H9 (cell line): ENCODE data around the gene AGL. TPM values are rescaled to one million over a fixed set of nuclear protein-coding genes. Genes with fewer than 3 reads are reported as not detected.

Experiments used
- DNase-seq: peaks from one replicate; pipeline ENCODE4 v3.0.0-alpha.2; 2017
- H2AFZ ChIP-seq: one replicate; pipeline ENCODE4 v1.6.1; 2013; ENCODE audit warnings: mild to moderate bottlenecking, low read length, control low read depth, moderate library complexity
- H2AK5ac ChIP-seq: 2 replicates; pipeline ENCODE4 v1.6.1; 2013; ENCODE audit warnings: low read length, control low read depth, mixed read lengths; ENCODE audit not compliant: insufficient read length
- H2BK120ac ChIP-seq: one replicate; pipeline ENCODE4 v1.6.1; 2013; ENCODE audit warnings: low read depth, mild to moderate bottlenecking, low read length, control low read depth, inconsistent platforms; ENCODE audit not compliant: poor library complexity, severe bottlenecking
- H2BK12ac ChIP-seq: 2 replicates; pipeline ENCODE4 v1.6.1; 2013; ENCODE audit warnings: low read length, control low read depth, mixed read lengths, low read depth; ENCODE audit not compliant: insufficient read length
- H2BK15ac ChIP-seq: 2 replicates; pipeline ENCODE4 v1.6.1; 2013; ENCODE audit warnings: low read depth, low read length, control low read depth
- H2BK20ac ChIP-seq: one replicate; pipeline ENCODE4 v1.6.1; 2013; ENCODE audit warnings: low read depth, mild to moderate bottlenecking, low read length, control low read depth, inconsistent platforms; ENCODE audit not compliant: poor library complexity, severe bottlenecking
- H2BK5ac ChIP-seq: 2 replicates; pipeline ENCODE4 v1.6.1; 2013; ENCODE audit warnings: low read length, control low read depth, mixed read lengths; ENCODE audit not compliant: insufficient read length
- H3K14ac ChIP-seq: 2 replicates; pipeline ENCODE4 v1.6.1; 2013; ENCODE audit warnings: low read length, control low read depth; ENCODE audit not compliant: insufficient read depth
- H3K18ac ChIP-seq: 2 replicates; pipeline ENCODE4 v1.6.1; 2013; ENCODE audit warnings: low read depth, mild to moderate bottlenecking, mixed read lengths, low read length, control low read depth; ENCODE audit not compliant: insufficient read length
- H3K23ac ChIP-seq: 2 replicates; pipeline ENCODE4 v1.6.1; 2013; ENCODE audit warnings: low read length, control low read depth, mixed read lengths, low read depth; ENCODE audit not compliant: insufficient read length
- H3K23me2 ChIP-seq: 2 replicates; pipeline ENCODE4 v1.6.1; 2013; ENCODE audit warnings: low read depth, mild to moderate bottlenecking, mixed read lengths, low read length, control low read depth; ENCODE audit not compliant: insufficient read length, poor library complexity, severe bottlenecking
- H3K27ac ChIP-seq: 2 replicates; pipeline ENCODE4 v1.5.1; 2013; ENCODE audit warnings: low read length, control low read depth, mixed read lengths, low read depth; ENCODE audit not compliant: insufficient read length
- H3K27me3 ChIP-seq: 2 replicates; pipeline ENCODE4 v1.6.1; 2013; ENCODE audit warnings: low read length, control low read depth, inconsistent platforms; ENCODE audit not compliant: insufficient read depth
- H3K4ac ChIP-seq: 2 replicates; pipeline ENCODE4 v1.6.1; 2013; ENCODE audit warnings: low read depth, mild to moderate bottlenecking, control low read depth, inconsistent platforms, low read length, moderate library complexity
- H3K4me1 ChIP-seq: 2 replicates; pipeline ENCODE4 v1.6.1; 2013; ENCODE audit warnings: low read length, control low read depth, inconsistent platforms; ENCODE audit not compliant: insufficient read depth
- H3K4me2 ChIP-seq: 2 replicates; pipeline ENCODE4 v1.6.1; 2013; ENCODE audit warnings: low read length, control low read depth, mixed read lengths; ENCODE audit not compliant: insufficient read length, insufficient read depth
- H3K56ac ChIP-seq: 2 replicates; pipeline ENCODE4 v1.6.1; 2013; ENCODE audit warnings: low read depth, mild to moderate bottlenecking, mixed read lengths, low read length, control low read depth; ENCODE audit not compliant: insufficient read length
- H3K79me1 ChIP-seq: 2 replicates; pipeline ENCODE4 v1.6.1; 2013; ENCODE audit warnings: low read depth, mild to moderate bottlenecking, moderate library complexity, low read length, control low read depth, inconsistent platforms; ENCODE audit not compliant: insufficient read depth, poor library complexity, severe bottlenecking
- H3K79me2 ChIP-seq: 2 replicates; pipeline ENCODE4 v1.6.1; 2013; ENCODE audit warnings: low read length, control low read depth, inconsistent platforms; ENCODE audit not compliant: insufficient read depth
- H3K9ac ChIP-seq: 2 replicates; pipeline ENCODE4 v1.6.1; 2013; ENCODE audit warnings: low read length, control low read depth, mixed read lengths; ENCODE audit not compliant: insufficient read length; ENCODE audit errors: extremely low read depth
- H3K9me3 ChIP-seq: one replicate; pipeline ENCODE4 v1.6.1; 2013; ENCODE audit warnings: low read depth, low read length, inconsistent platforms; ENCODE audit not compliant: control insufficient read depth
- H3T11ph ChIP-seq: one replicate; pipeline ENCODE4 v1.6.1; 2013; ENCODE audit warnings: mild to moderate bottlenecking, low read length, control low read depth, inconsistent platforms
- H4K20me1 ChIP-seq: one replicate; pipeline ENCODE4 v1.6.1; 2013; ENCODE audit not compliant: control insufficient read depth, insufficient read length, insufficient read depth
- H4K5ac ChIP-seq: 2 replicates; pipeline ENCODE4 v1.6.1; 2013; ENCODE audit warnings: low read depth, mild to moderate bottlenecking, mixed read lengths, low read length, control low read depth; ENCODE audit not compliant: insufficient read length
- H4K8ac ChIP-seq: replicated peaks from 2 replicates; pipeline ENCODE4 v1.6.1; 2013; ENCODE audit warnings: low read length, control low read depth, mixed read lengths, low read depth; ENCODE audit not compliant: insufficient read length
- H4K91ac ChIP-seq: 2 replicates; pipeline ENCODE4 v1.6.1; 2013; ENCODE audit warnings: low read depth, mild to moderate bottlenecking, moderate library complexity, mixed read lengths, low read length, control low read depth; ENCODE audit not compliant: insufficient read length
- H3K27ac Mint-ChIP-seq, 3 experiments: 2 replicates in 2 of 3; 3 replicates in 1 of 3; pipeline ENCODE4 v1.8.0; 2020 to 2021; ENCODE audit warnings: mixed read lengths in 3 of 3, mild to moderate bottlenecking in 1 of 3, moderate library complexity in 1 of 3
- H3K27me3 Mint-ChIP-seq: 2 replicates; pipeline ENCODE4 v1.8.0; 2021; ENCODE audit warnings: low read depth, mild to moderate bottlenecking, moderate library complexity, mixed read lengths
- H3K36me3 Mint-ChIP-seq, 3 experiments: 2 replicates in 2 of 3; 3 replicates in 1 of 3; pipeline ENCODE4 v1.8.0; 2020 to 2021; ENCODE audit warnings: low read depth in 3 of 3, mixed read lengths in 3 of 3; ENCODE audit not compliant: insufficient read depth in 1 of 3
- H3K4me1 Mint-ChIP-seq, 2 experiments: 2 replicates each; pipeline ENCODE4 v1.8.0; 2020; ENCODE audit warnings: mixed read lengths in 2 of 2
- H3K4me3 Mint-ChIP-seq, 2 experiments: 2 replicates in 1 of 2; 3 replicates in 1 of 2; pipeline ENCODE4 v1.8.0; 2020 to 2021; ENCODE audit warnings: mild to moderate bottlenecking in 2 of 2, mixed read lengths in 2 of 2, moderate library complexity in 1 of 2
- H3K9me3 Mint-ChIP-seq, 2 experiments: 2 replicates in 1 of 2; 3 replicates in 1 of 2; pipeline ENCODE4 v1.8.0; 2020; ENCODE audit warnings: mild to moderate bottlenecking in 2 of 2, mixed read lengths in 2 of 2, moderate library complexity in 1 of 2
- whole genome bisulfite sequencing: extraction: QIAGEN DNeasy Blood & Tissue Kit; methylation state at CpG from one replicate; pipeline ENCODE4 v1.1.7; 2013; ENCODE audit warnings: missing lambda C conversion rate, low lambda C conversion rate, mixed read lengths; ENCODE audit not compliant: insufficient read length; ENCODE audit errors: extremely low coverage; 5-methylcytosine and 5-hydroxymethylcytosine counted together
- total RNA-seq: library from RNA; stranded (reverse); gene quantifications from 2 replicates; pipeline ENCODE4 v1.2.1, GENCODE V29; 2021
- TF ChIP-seq, protein P1 (sequence below): fragments of 200-600 bp; sonication (generic); conservative IDR thresholded peaks from 3 replicates; pipeline ENCODE4 v1.8.0; 2021; ENCODE audit warnings: antibody characterized with exemption, mild to moderate bottlenecking

Gene AGL
- total RNA-seq, 1 experiment from 2014 or later = 24.0 TPM

DNA sequence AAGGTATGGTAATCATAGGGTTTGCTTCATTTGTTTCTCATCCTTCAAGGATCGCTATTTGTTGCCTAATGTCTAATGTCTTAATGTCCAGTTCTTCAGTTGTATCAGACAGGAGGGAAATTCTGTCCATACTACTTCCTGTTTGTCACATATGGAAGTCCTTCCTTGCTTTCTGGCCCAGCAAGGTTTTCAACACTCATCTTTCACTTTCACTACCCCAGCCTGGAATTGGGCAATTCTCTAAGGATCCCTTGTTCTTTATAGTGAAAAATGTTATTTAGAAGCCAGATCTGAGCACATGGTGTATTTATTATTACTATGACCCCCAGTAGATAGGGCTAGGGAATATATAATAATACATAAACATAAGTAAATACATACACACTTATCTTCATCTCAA is 69.1 kb downstream of the AGL start:
- no peak for DNase-seq
- Mint-ChIP-seq H3K27ac (no peak overlapping the region; a peak in 1 of 7 replicates), H3K9me3 (no peaks in the 10 kb centered on the region), H3K27me3 (no peaks in the 10 kb centered on the region), H3K4me3 (no peak overlapping the region), H3K36me3 (0 out of 7 replicates have a peak, but pooled peaks cover 0 to 2% (median 0%) of the 10 kb centered on the region in 3 experiments), H3K4me1 (no peaks in the 10 kb centered on the region)
- H3K9me3 ChIP-seq = no peaks in the 10 kb centered on the region
- WGBS = no CpG with 5 or more reads among the region's 1 CpG
- H3K79me2 ChIP-seq = no peaks in the 10 kb centered on the region
- TF ChIP-seq, protein P1, sequence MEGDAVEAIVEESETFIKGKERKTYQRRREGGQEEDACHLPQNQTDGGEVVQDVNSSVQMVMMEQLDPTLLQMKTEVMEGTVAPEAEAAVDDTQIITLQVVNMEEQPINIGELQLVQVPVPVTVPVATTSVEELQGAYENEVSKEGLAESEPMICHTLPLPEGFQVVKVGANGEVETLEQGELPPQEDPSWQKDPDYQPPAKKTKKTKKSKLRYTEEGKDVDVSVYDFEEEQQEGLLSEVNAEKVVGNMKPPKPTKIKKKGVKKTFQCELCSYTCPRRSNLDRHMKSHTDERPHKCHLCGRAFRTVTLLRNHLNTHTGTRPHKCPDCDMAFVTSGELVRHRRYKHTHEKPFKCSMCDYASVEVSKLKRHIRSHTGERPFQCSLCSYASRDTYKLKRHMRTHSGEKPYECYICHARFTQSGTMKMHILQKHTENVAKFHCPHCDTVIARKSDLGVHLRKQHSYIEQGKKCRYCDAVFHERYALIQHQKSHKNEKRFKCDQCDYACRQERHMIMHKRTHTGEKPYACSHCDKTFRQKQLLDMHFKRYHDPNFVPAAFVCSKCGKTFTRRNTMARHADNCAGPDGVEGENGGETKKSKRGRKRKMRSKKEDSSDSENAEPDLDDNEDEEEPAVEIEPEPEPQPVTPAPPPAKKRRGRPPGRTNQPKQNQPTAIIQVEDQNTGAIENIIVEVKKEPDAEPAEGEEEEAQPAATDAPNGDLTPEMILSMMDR = no peak
- no peaks in the 10 kb centered on the region for H4K20me1 ChIP-seq
- H3K14ac ChIP-seq = no peak overlapping the region
- H3K4ac ChIP-seq = no peak overlapping the region
- H2BK12ac ChIP-seq = no peak overlapping the region
- no peak overlapping the region for H3K56ac ChIP-seq
- no peak overlapping the region for H2BK20ac ChIP-seq
- no peaks in the 10 kb centered on the region for H3K4me1 ChIP-seq
- no peaks in the 10 kb centered on the region for H3K27me3 ChIP-seq
- H3K23ac ChIP-seq = no peak overlapping the region
- no peak overlapping the region for H2BK15ac ChIP-seq
- no peak overlapping the region for H4K8ac ChIP-seq
- no peak overlapping the region for H3K4me2 ChIP-seq
- no peak overlapping the region for H4K91ac ChIP-seq
- H4K5ac ChIP-seq = no peak overlapping the region
- H3K18ac ChIP-seq = no peak overlapping the region
- no peak overlapping the region for H2AFZ ChIP-seq
- H3K27ac ChIP-seq = no peak overlapping the region
- no peak overlapping the region for H2AK5ac ChIP-seq
- H3T11ph ChIP-seq = no peak overlapping the region
- no peak overlapping the region for H3K9ac ChIP-seq
- H2BK120ac ChIP-seq = no peak overlapping the region
- H3K79me1 ChIP-seq = no peaks in the 10 kb centered on the region
- no peak overlapping the region for H2BK5ac ChIP-seq
- H3K23me2 ChIP-seq = no peaks in the 10 kb centered on the region
